ENCODE data around the gene TPSAB1. TPM values are rescaled to one million over a fixed set of nuclear protein-coding genes. Genes with fewer than 3 reads are reported as not detected.
A peak's percentile ranks its signal among the peaks of the same experiment; 100 is the strongest.

The TPSAB1 gene
- total and polyA plus RNA-seq, 4 experiments from 2014 or later = not detected

GRCh38 chr16:1261131-1261892, 20.8 kb downstream of the TPSAB1 start:
- H3K27me3 Mint-ChIP-seq = peaks cover 17% of the 10 kb centered on the region in 2 donors
- no peak overlapping the region for H3K4me3 Mint-ChIP-seq
- intact Hi-C loops (cut with micrococcal nuclease) = no loop called here
- ChIA-PET CTCF (ENCODE audit: partially characterized antibody) (interaction anchor here (1.0 kb wide), 1 partner anchor 14 kb away, joined by 3 read pairs; no protein-coding TSS in a partner anchor), POLR2A (ENCODE audit: partially characterized antibody) (no interaction called here)
- H3K9me3 ChIP-seq (ENCODE audit: control insufficient read depth in 1 of 2, low read length in 2 of 2) = no peaks in the 10 kb centered on the region
- H3K27me3 ChIP-seq (ENCODE audit: insufficient read depth, low read length) = no peaks in the 10 kb centered on the region
- peaks cover 4 to 11% (median 9%) of the 10 kb centered on the region in 4 donors for H3K4me1 Mint-ChIP-seq
- H3K27ac Mint-ChIP-seq = no peak overlapping the region
- peaks cover 10% of the 10 kb centered on the region for H3K4me1 ChIP-seq (ENCODE audit: insufficient read depth, low read length)
- H3K9me3 Mint-ChIP-seq = no peaks in the 10 kb centered on the region
- H3K27ac ChIP-seq (ENCODE audit: low read depth, low read length) = no peak overlapping the region
- no peak for DNase-seq
- no peak overlapping the region for H3K4me3 ChIP-seq (ENCODE audit: low read length in 2 of 2)
- no peaks in the 10 kb centered on the region for H3K36me3 Mint-ChIP-seq
- no peaks in the 10 kb centered on the region for H3K36me3 ChIP-seq (ENCODE audit: insufficient read depth, low read length)

- POLR2A ChIA-PET (ENCODE audit: partially characterized antibody) = no interaction called here
- H3K27me3 Mint-ChIP-seq = peaks cover 14 to 17% of the 10 kb centered on the region in 2 donors
- H3K4me3 ChIP-seq (ENCODE audit: low read length in 2 of 2) = no peak overlapping the region
- intact Hi-C loops (cut with micrococcal nuclease) = no loop called here
- no peak for DNase-seq
- no peaks in the 10 kb centered on the region for H3K9me3 Mint-ChIP-seq
- peaks cover 10% of the 10 kb centered on the region for H3K4me1 ChIP-seq (ENCODE audit: insufficient read depth, low read length)
- H3K36me3 ChIP-seq (ENCODE audit: insufficient read depth, low read length) = no peaks in the 10 kb centered on the region
- no peaks in the 10 kb centered on the region for H3K36me3 Mint-ChIP-seq
- no peaks in the 10 kb centered on the region for H3K9me3 ChIP-seq (ENCODE audit: control insufficient read depth in 1 of 2, low read length in 2 of 2)
- CTCF ChIA-PET (ENCODE audit: partially characterized antibody) = interaction anchor here (1.0 kb wide), 1 partner anchor 15 kb away, joined by 3 read pairs; no protein-coding TSS in a partner anchor
- no peak overlapping the region for H3K27ac ChIP-seq (ENCODE audit: low read depth, low read length)
- peaks cover 4 to 11% (median 9%) of the 10 kb centered on the region in 4 donors for H3K4me1 Mint-ChIP-seq
- H3K4me3 Mint-ChIP-seq = no peak overlapping the region
- no peaks in the 10 kb centered on the region for H3K27me3 ChIP-seq (ENCODE audit: insufficient read depth, low read length)
- H3K27ac Mint-ChIP-seq = no peak overlapping the region
These were observed 21.8 kb downstream of the TPSAB1 start for GRCh38 chr16:1262210-1262845.

GRCh38 chr16:1262846-1263221, 22.3 kb downstream of the TPSAB1 start:
- no peaks in the 10 kb centered on the region for H3K9me3 ChIP-seq (ENCODE audit: control insufficient read depth in 1 of 2, low read length in 2 of 2)
- no peaks in the 10 kb centered on the region for H3K27me3 ChIP-seq (ENCODE audit: insufficient read depth, low read length)
- H3K4me1 ChIP-seq (ENCODE audit: insufficient read depth, low read length) = peaks cover 10% of the 10 kb centered on the region
- no peak overlapping the region for H3K27ac Mint-ChIP-seq
- H3K27me3 Mint-ChIP-seq = peaks cover 14 to 17% of the 10 kb centered on the region in 2 donors
- intact Hi-C loops (cut with micrococcal nuclease) = no loop called here
- H3K4me3 ChIP-seq (ENCODE audit: low read length in 2 of 2) = no peak overlapping the region
- H3K4me3 Mint-ChIP-seq = no peak overlapping the region
- no peaks in the 10 kb centered on the region for H3K9me3 Mint-ChIP-seq
- no peak overlapping the region for H3K27ac ChIP-seq (ENCODE audit: low read depth, low read length)
- ChIA-PET CTCF (ENCODE audit: partially characterized antibody) (no interaction called here), POLR2A (ENCODE audit: partially characterized antibody) (no interaction called here)
- H3K4me1 Mint-ChIP-seq = peaks cover 4 to 11% (median 9%) of the 10 kb centered on the region in 4 donors
- no peak for DNase-seq
- no peaks in the 10 kb centered on the region for H3K36me3 Mint-ChIP-seq
- no peaks in the 10 kb centered on the region for H3K36me3 ChIP-seq (ENCODE audit: insufficient read depth, low read length)

GRCh38 chr16:1263591-1264344, 23.3 kb downstream of the TPSAB1 start:
- CTCF ChIA-PET (ENCODE audit: partially characterized antibody) = no interaction called here
- H3K9me3 Mint-ChIP-seq = no peaks in the 10 kb centered on the region
- H3K4me3 Mint-ChIP-seq = no peak overlapping the region
- intact Hi-C loops (cut with micrococcal nuclease) = no loop called here
- H3K27me3 ChIP-seq (ENCODE audit: insufficient read depth, low read length) = no peaks in the 10 kb centered on the region
- peaks cover 10% of the 10 kb centered on the region for H3K4me1 ChIP-seq (ENCODE audit: insufficient read depth, low read length)
- H3K27me3 Mint-ChIP-seq = peaks cover 14 to 17% of the 10 kb centered on the region in 2 donors
- no peaks in the 10 kb centered on the region for H3K36me3 ChIP-seq (ENCODE audit: insufficient read depth, low read length)
- H3K27ac Mint-ChIP-seq = peak overlapping the region in 1 of 7 donors; percentile 60
- H3K9me3 ChIP-seq (ENCODE audit: control insufficient read depth in 1 of 2, low read length in 2 of 2) = no peaks in the 10 kb centered on the region
- H3K4me1 Mint-ChIP-seq = peaks cover 3 to 10% (median 8%) of the 10 kb centered on the region in 4 donors
- no peak overlapping the region for H3K27ac ChIP-seq (ENCODE audit: low read depth, low read length)
- no peak overlapping the region for H3K4me3 ChIP-seq (ENCODE audit: low read length in 2 of 2)
- POLR2A ChIA-PET (ENCODE audit: partially characterized antibody) = no interaction called here
- no peaks in the 10 kb centered on the region for H3K36me3 Mint-ChIP-seq
- DNase-seq = no peak

GRCh38 chr16:1264345-1265089, 24.0 kb downstream of the TPSAB1 start:
- CTCF ChIA-PET (ENCODE audit: partially characterized antibody) = no interaction called here
- H3K4me1 ChIP-seq (ENCODE audit: insufficient read depth, low read length) = peaks cover 2% of the 10 kb centered on the region
- no peaks in the 10 kb centered on the region for H3K9me3 ChIP-seq (ENCODE audit: control insufficient read depth in 1 of 2, low read length in 2 of 2)
- H3K36me3 ChIP-seq (ENCODE audit: insufficient read depth, low read length) = no peaks in the 10 kb centered on the region
- Mint-ChIP-seq H3K4me1 (peaks cover 0 to 5% (median 3%) of the 10 kb centered on the region in 4 donors), H3K9me3 (no peaks in the 10 kb centered on the region), H3K36me3 (no peaks in the 10 kb centered on the region), H3K27me3 (peaks cover 9 to 12% of the 10 kb centered on the region in 2 donors), H3K27ac (peak overlapping the region in 2 of 7 donors; percentile 12 to 60), H3K4me3 (no peak overlapping the region)
- no peak for DNase-seq
- H3K27me3 ChIP-seq (ENCODE audit: insufficient read depth, low read length) = no peaks in the 10 kb centered on the region
- no peak overlapping the region for H3K27ac ChIP-seq (ENCODE audit: low read depth, low read length)
- intact Hi-C loops (cut with micrococcal nuclease) = no loop called here
- POLR2A ChIA-PET (ENCODE audit: partially characterized antibody) = no interaction called here
- no peak overlapping the region for H3K4me3 ChIP-seq (ENCODE audit: low read length in 2 of 2)

- H3K36me3 ChIP-seq (ENCODE audit: insufficient read depth, low read length) = no peaks in the 10 kb centered on the region
- H3K9me3 ChIP-seq (ENCODE audit: control insufficient read depth in 1 of 2, low read length in 2 of 2) = no peaks in the 10 kb centered on the region
- H3K27ac Mint-ChIP-seq = no peak overlapping the region
- H3K27ac ChIP-seq (ENCODE audit: low read depth, low read length) = no peak overlapping the region
- no peak overlapping the region for H3K4me3 ChIP-seq (ENCODE audit: low read length in 2 of 2)
- H3K4me3 Mint-ChIP-seq = no peak overlapping the region
- intact Hi-C loops (cut with micrococcal nuclease) = no loop called here
- H3K4me1 ChIP-seq (ENCODE audit: insufficient read depth, low read length) = no peaks in the 10 kb centered on the region
- DNase-seq = no peak
- ChIA-PET POLR2A (ENCODE audit: partially characterized antibody) (no interaction called here), CTCF (ENCODE audit: partially characterized antibody) (no interaction called here)
- peaks cover 0 to 5% (median 3%) of the 10 kb centered on the region in 4 donors for H3K4me1 Mint-ChIP-seq
- no peaks in the 10 kb centered on the region for H3K27me3 ChIP-seq (ENCODE audit: insufficient read depth, low read length)
- H3K27me3 Mint-ChIP-seq = peaks cover 9 to 12% of the 10 kb centered on the region in 2 donors
- no peaks in the 10 kb centered on the region for H3K36me3 Mint-ChIP-seq
- no peaks in the 10 kb centered on the region for H3K9me3 Mint-ChIP-seq
These were observed 24.7 kb downstream of the TPSAB1 start for GRCh38 chr16:1265090-1265630.
